ENCODE results near the gene SRP68. TPM values are rescaled to one million over a fixed set of nuclear protein-coding genes. Genes with fewer than 3 reads are reported as not detected.

The SRP68 gene
- total RNA-seq, 2 donors from 2014 or later = 73.9 to 78.0 TPM

GRCh38 chr17:76034428-76035350 is 37.6 kb downstream of the SRP68 start:
- Histone ChIP-seq H3K36me3 (ENCODE audit: control insufficient read depth, insufficient read depth, low read length) (peaks cover 23% of the 10 kb centered on the region), H3K27ac (ENCODE audit: low read depth, low read length) (no peak overlapping the region), H3K4me3 (ENCODE audit: low read length) (no peak overlapping the region), H3K4me1 (ENCODE audit: control insufficient read depth, insufficient read depth, low read length) (peaks cover 2% of the 10 kb centered on the region), H3K9ac (ENCODE audit: extremely low read depth, low read length, poor library complexity, severe bottlenecking) (no peak overlapping the region), H3K9me3 (ENCODE audit: control insufficient read depth, low read length) (no peaks in the 10 kb centered on the region), H3K27me3 (ENCODE audit: control insufficient read depth, insufficient read depth, low read length, poor library complexity, severe bottlenecking) (no peaks in the 10 kb centered on the region)
- no peak for DNase-seq
- Mint-ChIP-seq H3K27ac (no peak overlapping the region), H3K36me3 (ENCODE audit: low read depth) (peaks cover 18% of the 10 kb centered on the region), H3K27me3 (ENCODE audit: insufficient read depth) (peaks cover 5% of the 10 kb centered on the region), H3K4me1 (peaks cover 9% of the 10 kb centered on the region), H3K4me3 (no peak overlapping the region), H3K9me3 (no peaks in the 10 kb centered on the region)
- WGBS, 2 experiments (ENCODE audit: insufficient coverage in 1 of 2, insufficient read length in 1 of 2) = 90 to 92% methylated on average over 12 of the region's 13 CpGs
- TF ChIP-seq, protein P1, sequence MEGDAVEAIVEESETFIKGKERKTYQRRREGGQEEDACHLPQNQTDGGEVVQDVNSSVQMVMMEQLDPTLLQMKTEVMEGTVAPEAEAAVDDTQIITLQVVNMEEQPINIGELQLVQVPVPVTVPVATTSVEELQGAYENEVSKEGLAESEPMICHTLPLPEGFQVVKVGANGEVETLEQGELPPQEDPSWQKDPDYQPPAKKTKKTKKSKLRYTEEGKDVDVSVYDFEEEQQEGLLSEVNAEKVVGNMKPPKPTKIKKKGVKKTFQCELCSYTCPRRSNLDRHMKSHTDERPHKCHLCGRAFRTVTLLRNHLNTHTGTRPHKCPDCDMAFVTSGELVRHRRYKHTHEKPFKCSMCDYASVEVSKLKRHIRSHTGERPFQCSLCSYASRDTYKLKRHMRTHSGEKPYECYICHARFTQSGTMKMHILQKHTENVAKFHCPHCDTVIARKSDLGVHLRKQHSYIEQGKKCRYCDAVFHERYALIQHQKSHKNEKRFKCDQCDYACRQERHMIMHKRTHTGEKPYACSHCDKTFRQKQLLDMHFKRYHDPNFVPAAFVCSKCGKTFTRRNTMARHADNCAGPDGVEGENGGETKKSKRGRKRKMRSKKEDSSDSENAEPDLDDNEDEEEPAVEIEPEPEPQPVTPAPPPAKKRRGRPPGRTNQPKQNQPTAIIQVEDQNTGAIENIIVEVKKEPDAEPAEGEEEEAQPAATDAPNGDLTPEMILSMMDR (conservative IDR thresholded peaks at IDR 0.05) = no peak

- H3K36me3 Mint-ChIP-seq (ENCODE audit: low read depth) = peaks cover 3% of the 10 kb centered on the region
- H3K9me3 ChIP-seq (ENCODE audit: control insufficient read depth, low read length) = no peaks in the 10 kb centered on the region
- H3K4me1 ChIP-seq (ENCODE audit: control insufficient read depth, insufficient read depth, low read length) = peaks cover 4% of the 10 kb centered on the region
- H3K27me3 Mint-ChIP-seq (ENCODE audit: insufficient read depth) = peaks cover 5% of the 10 kb centered on the region
- no peak overlapping the region for H3K4me3 Mint-ChIP-seq
- 95 to 98% methylated on average over 5 to 6 of the region's 6 CpGs for WGBS, 2 experiments (ENCODE audit: insufficient coverage in 1 of 2, insufficient read length in 1 of 2)
- peaks cover 8% of the 10 kb centered on the region for H3K36me3 ChIP-seq (ENCODE audit: control insufficient read depth, insufficient read depth, low read length)
- DNase-seq = no peak
- TF ChIP-seq, protein P1 (conservative IDR thresholded peaks at IDR 0.05) = no peak
- H3K4me3 ChIP-seq (ENCODE audit: low read length) = no peak overlapping the region
- no peak overlapping the region for H3K27ac Mint-ChIP-seq
- peaks cover 14% of the 10 kb centered on the region for H3K4me1 Mint-ChIP-seq
- H3K9ac ChIP-seq (ENCODE audit: extremely low read depth, low read length, poor library complexity, severe bottlenecking) = no peak overlapping the region
- no peaks in the 10 kb centered on the region for H3K27me3 ChIP-seq (ENCODE audit: control insufficient read depth, insufficient read depth, low read length, poor library complexity, severe bottlenecking)
- no peak overlapping the region for H3K27ac ChIP-seq (ENCODE audit: low read depth, low read length)
- H3K9me3 Mint-ChIP-seq = no peaks in the 10 kb centered on the region
Measured at GRCh38 chr17:76033139-76033538, 39.2 kb downstream of the SRP68 start.

- H3K9me3 ChIP-seq (ENCODE audit: control insufficient read depth, low read length) = no peaks in the 10 kb centered on the region
- Mint-ChIP-seq H3K4me1 (peaks cover 14% of the 10 kb centered on the region), H3K27me3 (ENCODE audit: insufficient read depth) (peaks cover 5% of the 10 kb centered on the region), H3K36me3 (ENCODE audit: low read depth) (no peaks in the 10 kb centered on the region), H3K4me3 (no peak overlapping the region), H3K9me3 (no peaks in the 10 kb centered on the region), H3K27ac (no peak overlapping the region)
- H3K4me3 ChIP-seq (ENCODE audit: low read length) = no peak overlapping the region
- peaks cover 4% of the 10 kb centered on the region for H3K36me3 ChIP-seq (ENCODE audit: control insufficient read depth, insufficient read depth, low read length)
- H3K27me3 ChIP-seq (ENCODE audit: control insufficient read depth, insufficient read depth, low read length, poor library complexity, severe bottlenecking) = no peaks in the 10 kb centered on the region
- no peak overlapping the region for H3K9ac ChIP-seq (ENCODE audit: extremely low read depth, low read length, poor library complexity, severe bottlenecking)
- TF ChIP-seq, protein P1 (conservative IDR thresholded peaks at IDR 0.05) = no peak
- no peak for DNase-seq
- WGBS, 2 experiments (ENCODE audit: insufficient coverage in 1 of 2, insufficient read length in 1 of 2) = 94 to 97% methylated on average over 3 to 5 of the region's 5 CpGs
- H3K4me1 ChIP-seq (ENCODE audit: control insufficient read depth, insufficient read depth, low read length) = peaks cover 4% of the 10 kb centered on the region
- H3K27ac ChIP-seq (ENCODE audit: low read depth, low read length) = no peak overlapping the region
Measured at GRCh38 chr17:76032780-76033108, 39.6 kb downstream of the SRP68 start.

All from endodermal cell (in vitro differentiated cells).